Glutamatergic neuron (in vitro differentiated cells): ENCODE measurements around the gene ADRB1. TPM values are rescaled to one million over a fixed set of nuclear protein-coding genes. Genes with fewer than 3 reads are reported as not detected.

Experiments used
- DNase-seq: peaks from one replicate; pipeline ENCODE4 v3.0.0; 2022
- H3K27ac Mint-ChIP-seq: one replicate; pipeline ENCODE4 v1.8.0; 2020; ENCODE audit warnings: mild to moderate bottlenecking, mixed read lengths, inconsistent platforms; ENCODE audit not compliant: unreplicated experiment
- H3K27me3 Mint-ChIP-seq: one replicate; pipeline ENCODE4 v1.8.0; 2020; ENCODE audit warnings: mild to moderate bottlenecking, moderate library complexity, mixed read lengths, inconsistent platforms; ENCODE audit not compliant: unreplicated experiment
- H3K36me3 Mint-ChIP-seq: one replicate; pipeline ENCODE4 v1.8.0; 2020; ENCODE audit warnings: mild to moderate bottlenecking, mixed read lengths, inconsistent platforms; ENCODE audit not compliant: unreplicated experiment
- H3K4me1 Mint-ChIP-seq: one replicate; pipeline ENCODE4 v1.8.0; 2020; ENCODE audit warnings: mild to moderate bottlenecking, low read depth, mixed read lengths, inconsistent platforms; ENCODE audit not compliant: unreplicated experiment
- H3K4me3 Mint-ChIP-seq: one replicate; pipeline ENCODE4 v1.8.0; 2020; ENCODE audit warnings: mild to moderate bottlenecking, mixed read lengths, inconsistent platforms; ENCODE audit not compliant: unreplicated experiment
- H3K9me3 Mint-ChIP-seq: one replicate; pipeline ENCODE4 v1.8.0; 2020; ENCODE audit warnings: mild to moderate bottlenecking, moderate library complexity, mixed read lengths, inconsistent platforms; ENCODE audit not compliant: unreplicated experiment
- CTCF ChIP-seq: fragments of 200-600 bp; sonication (generic); IDR thresholded peaks from one replicate; pipeline ENCODE4 v1.5.0; 2021; ENCODE audit not compliant: partially characterized antibody, unreplicated experiment
- total RNA-seq: library from RNA; stranded (reverse); fragmentation: NEBNext Ultra II Directional; extraction: Animal tissue kit (Norgen Biotek cat#: 25700); gene quantifications from one replicate; pipeline ENCODE4 v1.2.1, GENCODE V29; 2021; ENCODE audit not compliant: unreplicated experiment

ADRB1 gene
- total RNA-seq, 1 donor from 2014 or later = not detected

- Mint-ChIP-seq H3K27me3 (no peaks in the 10 kb centered on the region), H3K27ac (no peak overlapping the region), H3K4me3 (no peak overlapping the region), H3K36me3 (no peaks in the 10 kb centered on the region), H3K4me1 (peaks cover 4% of the 10 kb centered on the region), H3K9me3 (no peaks in the 10 kb centered on the region)
- no peak for DNase-seq
- TF ChIP-seq CTCF = no peak
Measured at GRCh38 chr10:114077815-114078219, 34.2 kb downstream of the ADRB1 start.

GRCh38 chr10:114078346-114078745 lies 34.7 kb downstream of the ADRB1 start:
- Mint-ChIP-seq H3K27ac (no peak overlapping the region), H3K4me3 (no peak overlapping the region), H3K27me3 (no peaks in the 10 kb centered on the region), H3K9me3 (no peaks in the 10 kb centered on the region), H3K36me3 (no peaks in the 10 kb centered on the region), H3K4me1 (peaks cover 4% of the 10 kb centered on the region)
- no peak for TF ChIP-seq CTCF
- DNase-seq = no peak

GRCh38 chr10:114079421-114079820 lies 35.8 kb downstream of the ADRB1 start:
- no peaks in the 10 kb centered on the region for H3K9me3 Mint-ChIP-seq
- H3K4me3 Mint-ChIP-seq = no peak overlapping the region
- TF ChIP-seq CTCF = no peak

GRCh38 chr10:114081911-114082583 lies 38.4 kb downstream of the ADRB1 start:
- no peak for DNase-seq
- no peak for TF ChIP-seq CTCF
- Mint-ChIP-seq H3K9me3 (peaks cover 3% of the 10 kb centered on the region), H3K27ac (no peak overlapping the region), H3K27me3 (peaks cover 3% of the 10 kb centered on the region), H3K4me1 (peaks cover 4% of the 10 kb centered on the region), H3K4me3 (no peak overlapping the region), H3K36me3 (no peaks in the 10 kb centered on the region)

More at GRCh38 chr10:114079421-114079820, 35.8 kb downstream of the ADRB1 start:
- no peak overlapping the region for H3K27ac Mint-ChIP-seq
- peaks cover 4% of the 10 kb centered on the region for H3K4me1 Mint-ChIP-seq
- no peaks in the 10 kb centered on the region for H3K36me3 Mint-ChIP-seq
- no peaks in the 10 kb centered on the region for H3K27me3 Mint-ChIP-seq
- no peak for DNase-seq

GRCh38 chr10:114083040-114083439 lies 39.4 kb downstream of the ADRB1 start:
- H3K27me3 Mint-ChIP-seq = peaks cover 3% of the 10 kb centered on the region
- no peak for DNase-seq
- peaks cover 3% of the 10 kb centered on the region for H3K9me3 Mint-ChIP-seq
- H3K36me3 Mint-ChIP-seq = no peaks in the 10 kb centered on the region
- H3K27ac Mint-ChIP-seq = no peak overlapping the region
- H3K4me3 Mint-ChIP-seq = no peak overlapping the region
- H3K4me1 Mint-ChIP-seq = peaks cover 4% of the 10 kb centered on the region
- no peak for TF ChIP-seq CTCF
